ENCODE results near the gene SIGLEC11.
A peak's percentile ranks its signal among the peaks of the same experiment; 100 is the strongest.
"Not testable (repeated sequence)": the region's sequence is repeated elsewhere in the genome, so short reads cannot be mapped to it uniquely, and the experiment has no call there.

The SIGLEC11 gene

DNA sequence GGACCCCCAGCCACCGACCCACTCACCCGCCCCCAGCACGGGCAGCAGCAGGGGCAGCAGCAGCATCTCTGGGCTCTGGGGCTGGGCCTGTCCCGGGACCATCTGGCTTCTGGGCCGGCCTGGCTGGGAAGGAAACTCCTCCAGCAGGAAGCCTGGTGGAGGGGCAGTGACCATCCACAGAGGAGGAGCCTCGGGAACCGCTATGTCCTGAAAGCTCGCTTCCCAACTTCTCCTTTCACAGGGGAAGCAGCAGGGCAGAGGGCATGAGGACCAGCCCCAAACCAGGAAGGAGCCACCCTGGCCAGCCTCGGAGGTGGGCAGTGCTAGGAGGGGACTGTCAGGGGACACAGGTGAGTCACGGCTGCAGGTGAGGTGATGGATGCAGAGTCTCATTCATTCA is at the start of gene SIGLEC11:
Gene SIGLEC11 (minus strand): TSS at position 193 of the 400 bp plus-strand sequence. CDS start 91 bp downstream, at position 102.
- DNase-seq (ENCODE audit: low read depth, low spot score): not testable (repeated sequence)

DNA sequence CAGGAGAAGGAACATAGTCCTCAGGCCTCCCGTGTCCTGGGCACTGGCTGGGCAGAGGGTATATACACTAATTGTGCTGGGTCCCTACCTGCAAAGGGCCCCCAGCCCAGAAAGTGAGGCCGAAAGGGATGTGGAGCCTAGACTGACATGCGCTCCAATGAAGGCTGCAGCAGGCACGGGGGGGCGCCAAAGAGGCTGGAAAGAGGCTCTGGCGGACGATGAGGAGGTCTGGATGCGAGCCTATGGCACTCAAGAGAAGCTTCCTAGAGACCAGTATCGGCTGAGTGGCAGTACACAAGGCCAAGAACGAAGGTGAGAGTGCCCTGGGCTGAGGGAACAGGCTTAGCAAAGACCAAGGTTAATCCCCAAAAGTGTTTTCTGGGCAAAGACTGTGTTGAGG is 47.6 kb upstream of the SIGLEC11 start:
- DNase-seq (ENCODE audit: low read depth, low spot score): no peak

DNA sequence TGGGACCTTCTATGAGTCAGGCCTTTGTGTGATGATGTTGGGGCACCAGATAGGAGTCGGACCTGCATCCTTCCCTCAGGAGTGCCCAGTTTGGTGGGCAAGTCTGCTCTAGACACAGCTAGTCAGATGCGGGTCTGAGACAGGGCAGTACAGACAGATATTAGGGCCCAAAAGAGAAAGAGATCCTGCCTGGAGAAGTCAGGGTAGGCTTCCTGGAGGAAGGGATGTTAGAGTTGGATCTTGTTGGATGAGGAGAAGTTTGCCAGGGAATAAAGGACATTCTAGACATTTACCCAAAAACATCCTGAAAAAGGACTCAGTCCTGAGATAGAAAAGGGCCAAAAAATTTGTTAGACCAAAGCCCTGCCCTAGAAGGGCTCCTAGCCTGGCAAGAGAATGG is 47.0 kb upstream of the SIGLEC11 start:
- no peak for DNase-seq (ENCODE audit: low read depth, low spot score)

GRCh38 chr19:50007170-50007569 is 46.2 kb upstream of the SIGLEC11 start:
- DNase-seq (ENCODE audit: low read depth, low spot score): no peak

DNA sequence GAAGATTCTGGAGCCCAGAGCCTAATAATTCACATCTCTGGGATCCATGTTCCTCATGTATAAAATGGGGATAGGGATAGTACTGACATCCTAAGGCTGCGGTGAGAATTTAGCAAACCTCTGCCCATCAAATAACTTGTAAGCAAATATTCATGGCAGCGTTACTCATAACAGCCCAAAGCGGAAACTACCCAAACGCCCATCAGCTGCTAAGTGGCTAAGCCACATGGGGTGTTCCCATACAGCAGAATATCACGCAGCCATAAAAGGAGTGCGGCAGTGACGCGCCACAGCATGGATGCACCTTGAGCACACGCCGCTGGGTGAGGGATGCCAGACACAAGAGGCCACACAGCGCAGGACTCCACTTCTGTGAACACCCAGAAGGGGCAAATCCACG is 44.5 kb upstream of the SIGLEC11 start:
- no peak for DNase-seq (ENCODE audit: low read depth, low spot score)

DNA sequence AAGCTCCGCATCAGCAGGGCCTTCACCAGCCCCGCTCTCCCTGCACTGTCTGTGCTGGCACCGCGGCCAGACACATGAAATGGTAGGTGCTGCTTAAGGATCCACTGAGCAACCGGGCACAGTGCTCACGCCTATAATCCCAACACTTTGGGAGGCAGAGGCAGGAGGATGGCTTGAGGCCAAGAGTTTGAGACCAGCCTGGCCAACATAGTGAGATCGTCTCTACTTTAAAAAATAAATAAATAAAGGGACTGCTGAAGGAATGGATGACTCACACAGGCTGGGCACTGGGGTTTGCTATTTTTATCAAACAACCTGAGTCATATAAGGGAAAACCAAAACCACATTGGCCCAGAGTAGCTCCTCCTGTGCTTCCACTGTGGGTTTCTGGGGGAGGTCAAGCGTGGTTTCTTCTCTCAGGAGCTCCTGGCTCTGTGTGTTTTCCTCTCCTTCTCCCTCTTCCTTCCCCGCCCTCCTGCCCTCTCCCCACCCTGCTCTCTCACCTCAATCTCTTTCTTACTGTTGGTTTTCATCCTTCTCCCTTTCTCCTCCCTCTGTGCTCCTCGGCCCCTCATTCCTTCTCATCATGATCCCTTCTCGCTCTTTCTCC is 42.9 kb upstream of the SIGLEC11 start:
- peak; percentile 29 for DNase-seq (ENCODE audit: low read depth, low spot score)

GRCh38 chr19:50003254-50003788 is 42.3 kb upstream of the SIGLEC11 start:
- no peak for DNase-seq (ENCODE audit: low read depth, low spot score)

- DNase-seq (ENCODE audit: low read depth, low spot score): no peak
Observed at GRCh38 chr19:50002386-50002960, 41.5 kb upstream of the SIGLEC11 start.

DNA sequence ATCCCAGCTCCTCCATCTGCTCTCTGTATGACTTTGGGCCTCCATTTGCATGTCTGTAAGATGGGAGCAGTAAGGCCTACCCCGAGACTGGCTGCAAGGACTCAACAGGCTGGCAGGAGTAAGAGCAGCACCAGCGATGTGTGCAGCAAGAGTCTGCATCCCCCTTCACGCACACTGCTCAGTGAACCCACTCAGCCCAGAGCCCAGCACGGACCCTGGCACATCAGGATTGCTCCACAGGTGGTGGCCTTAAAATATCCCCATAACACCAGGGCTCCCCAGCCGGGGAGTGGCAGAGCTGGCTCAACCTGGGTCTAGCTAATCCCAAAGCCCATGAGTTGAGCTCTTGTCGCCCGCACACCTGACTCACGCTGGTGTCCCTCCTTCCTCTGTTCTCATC is 40.8 kb upstream of the SIGLEC11 start:
- DNase-seq (ENCODE audit: low read depth, low spot score): no peak

GRCh38 chr19:50000841-50001557 is 40.0 kb upstream of the SIGLEC11 start:
- no peak for DNase-seq (ENCODE audit: low read depth, low spot score)

- no peak for DNase-seq (ENCODE audit: low read depth, low spot score)
Observed at GRCh38 chr19:50000038-50000840, 39.3 kb upstream of the SIGLEC11 start.

DNA sequence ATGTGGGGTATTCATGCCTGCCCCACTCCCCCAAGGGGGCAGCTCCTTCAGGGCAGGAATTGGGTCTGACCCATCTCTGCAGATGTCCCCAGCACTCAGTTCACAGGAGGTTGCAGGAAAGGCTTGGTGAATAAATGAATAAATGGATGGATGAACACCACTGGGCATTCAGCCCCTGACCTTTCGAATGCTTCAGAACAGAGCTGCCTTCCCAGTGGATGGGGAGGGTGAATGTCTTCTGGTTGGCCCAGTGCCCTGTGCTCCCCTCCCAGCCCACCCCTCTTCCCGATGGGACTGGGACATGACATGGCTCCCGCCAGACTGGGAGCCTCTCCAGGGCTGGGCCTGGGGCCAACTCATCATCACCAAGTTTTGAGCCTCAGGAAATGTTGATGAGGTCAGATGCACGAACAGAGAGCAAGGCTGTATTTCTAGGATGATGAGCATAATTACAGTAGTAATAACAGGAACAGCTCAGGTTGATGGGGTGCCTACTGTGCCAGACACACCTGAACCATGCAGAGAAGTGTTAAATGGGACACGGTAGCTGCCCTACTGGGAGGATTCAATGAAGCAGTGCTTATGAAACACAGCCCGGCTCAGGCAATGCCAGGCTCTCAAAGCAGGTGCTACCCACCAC is 38.5 kb upstream of the SIGLEC11 start:
- DNase-seq (ENCODE audit: low read depth, low spot score): no peak

GRCh38 chr19:49997709-49998108 is 36.7 kb upstream of the SIGLEC11 start:
- DNase-seq (ENCODE audit: low read depth, low spot score): no peak

- no peak for DNase-seq (ENCODE audit: low read depth, low spot score)
Observed at GRCh38 chr19:49988433-49988832, 27.5 kb upstream of the SIGLEC11 start.

GRCh38 chr19:49988007-49988406 is 27.0 kb upstream of the SIGLEC11 start:
- no peak for DNase-seq (ENCODE audit: low read depth, low spot score)

DNA sequence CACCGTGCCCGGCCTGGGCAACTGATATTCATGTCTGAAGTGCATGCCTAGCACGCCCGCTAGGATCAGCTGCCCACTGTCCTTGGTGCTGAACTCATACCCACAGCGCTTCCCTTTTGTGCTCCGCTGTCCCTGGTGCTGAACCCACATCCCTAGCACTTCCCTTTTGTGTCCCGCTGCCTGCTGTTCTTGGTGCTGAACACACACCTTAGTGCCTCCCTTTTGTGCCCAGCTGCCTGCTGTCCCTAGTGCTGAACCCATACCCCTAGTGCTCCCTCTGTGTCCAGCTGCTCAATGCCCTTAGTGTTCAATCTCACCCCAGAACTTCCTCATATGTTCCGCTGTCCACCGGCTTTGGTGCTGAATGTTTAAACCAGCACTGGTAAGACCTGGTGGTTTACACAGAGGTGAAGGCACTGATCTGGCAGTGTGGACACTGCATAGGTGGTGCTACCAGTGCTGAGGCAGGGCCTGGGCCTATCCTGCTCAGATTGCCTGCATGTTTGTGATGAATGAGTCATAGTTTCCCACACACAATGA is 26.3 kb upstream of the SIGLEC11 start:
- DNase-seq (ENCODE audit: low read depth, low spot score): peak; percentile 82

GRCh38 chr19:49986354-49986753 is 25.4 kb upstream of the SIGLEC11 start:
- DNase-seq (ENCODE audit: low read depth, low spot score): no peak

DNA sequence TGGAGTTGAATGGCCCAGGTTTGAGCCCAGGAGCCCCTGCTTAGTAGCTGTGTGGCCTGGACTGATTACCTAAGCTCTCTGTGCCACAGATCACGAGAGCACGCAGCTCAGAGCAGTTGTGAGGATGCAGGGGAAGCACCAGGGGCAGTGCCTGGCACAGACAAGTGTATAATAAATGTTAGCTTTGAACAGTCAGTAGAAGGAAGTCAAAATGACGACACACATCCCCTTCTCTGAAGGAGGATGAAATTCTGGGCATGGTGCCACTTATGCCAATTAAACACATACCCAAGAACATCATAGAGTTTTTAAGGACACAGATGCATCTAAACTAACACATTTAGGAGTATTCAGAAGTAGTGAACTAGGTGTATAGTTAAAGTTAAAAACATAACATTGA is 24.9 kb upstream of the SIGLEC11 start:
- no peak for DNase-seq (ENCODE audit: low read depth, low spot score)

DNA sequence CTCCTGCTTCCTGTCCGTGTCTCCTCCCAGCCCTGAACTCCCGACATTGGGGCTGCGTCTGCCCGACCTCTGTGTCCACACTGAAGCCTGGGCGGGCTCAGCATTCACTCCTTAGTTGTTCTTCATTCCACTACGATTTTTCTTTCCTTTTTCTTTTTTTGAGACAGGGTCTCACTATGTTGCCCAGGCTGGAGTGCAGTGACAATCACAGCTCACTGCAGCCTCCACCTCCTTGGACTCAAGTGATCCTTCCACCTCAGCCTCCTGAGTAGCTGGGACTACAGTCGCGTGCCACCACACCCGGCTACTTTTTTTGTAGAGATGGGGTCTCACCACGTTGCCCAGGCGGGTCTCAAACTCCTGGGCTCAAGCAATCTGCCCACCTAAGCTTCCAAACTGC is 23.5 kb upstream of the SIGLEC11 start:
- no peak for DNase-seq (ENCODE audit: low read depth, low spot score)

DNA sequence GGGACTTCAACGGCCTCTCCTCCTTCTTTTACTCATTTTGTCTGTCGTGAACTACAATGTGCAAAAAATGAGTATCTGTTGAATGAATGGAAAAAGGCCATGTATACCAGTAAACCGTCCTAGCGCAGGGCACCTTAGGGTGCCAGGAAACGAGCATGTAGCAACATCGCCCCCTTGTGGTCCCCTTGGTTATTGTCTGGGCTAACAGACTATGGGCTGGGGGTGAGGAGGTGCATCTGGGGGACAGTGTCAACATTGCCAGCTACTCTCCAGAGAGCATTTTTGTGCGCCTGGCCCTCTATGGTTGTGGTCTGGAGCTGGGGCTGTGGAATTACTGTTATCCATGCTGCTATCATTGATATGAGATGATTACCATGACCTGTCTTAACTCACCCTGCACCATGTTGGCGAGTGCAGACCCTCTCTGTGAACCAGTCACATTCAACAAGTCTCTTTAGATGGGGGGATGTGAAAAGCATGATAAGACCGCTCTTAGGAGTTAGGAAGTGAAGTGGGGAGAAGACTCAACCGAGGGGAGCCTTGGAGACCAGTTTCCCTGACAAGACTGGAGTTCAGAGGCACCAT is 22.8 kb upstream of the SIGLEC11 start:
- no peak for DNase-seq (ENCODE audit: low read depth, low spot score)

All from brain pericyte (primary cell).